GM18870 (cell line): ENCODE data around the gene PCID2.

ENCODE experiments used
- ATAC-seq: cut with Tn5 transposase; IDR thresholded peaks from one replicate; pipeline ENCODE4 v1.9.1; 2021; ENCODE audit warnings: moderate library complexity; ENCODE audit not compliant: unreplicated experiment

PCID2 gene

GRCh38 chr13:113220141-113220598 lies 11.7 kb upstream of the PCID2 start:
- no peak for ATAC-seq

DNA sequence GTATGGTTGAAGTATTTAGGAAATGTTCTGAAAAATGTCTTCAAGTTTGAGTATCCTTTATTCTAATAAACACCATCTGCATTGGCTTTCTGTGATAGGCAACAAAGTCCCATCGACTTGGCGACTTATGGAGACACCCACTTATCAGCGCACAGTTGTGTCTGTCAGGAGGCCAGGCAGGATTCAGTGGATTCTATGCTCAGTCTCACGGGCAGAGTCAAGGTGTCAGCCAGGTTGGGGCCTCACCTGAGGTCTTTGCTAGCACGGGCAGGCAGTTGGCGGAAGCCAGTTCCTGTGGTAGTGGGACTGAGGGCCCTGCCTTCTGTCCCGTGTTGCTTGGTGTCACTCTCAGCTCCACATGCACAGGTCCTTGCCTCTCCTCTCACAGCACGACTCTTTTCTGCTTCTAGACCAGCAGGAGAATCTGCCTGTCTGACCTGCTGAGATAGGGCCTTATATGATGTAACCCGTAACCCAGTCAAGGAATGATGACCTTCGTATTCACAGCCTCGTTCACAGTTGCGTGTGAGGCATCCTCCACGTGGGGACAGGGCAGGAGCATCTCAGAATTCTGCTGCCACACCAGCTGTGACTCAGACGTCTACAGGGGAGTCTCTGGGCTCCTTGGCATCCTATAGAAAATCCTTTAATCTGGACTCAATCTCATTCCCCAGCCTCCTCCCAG lies 10.9 kb upstream of the PCID2 start:
- no peak for ATAC-seq

DNA sequence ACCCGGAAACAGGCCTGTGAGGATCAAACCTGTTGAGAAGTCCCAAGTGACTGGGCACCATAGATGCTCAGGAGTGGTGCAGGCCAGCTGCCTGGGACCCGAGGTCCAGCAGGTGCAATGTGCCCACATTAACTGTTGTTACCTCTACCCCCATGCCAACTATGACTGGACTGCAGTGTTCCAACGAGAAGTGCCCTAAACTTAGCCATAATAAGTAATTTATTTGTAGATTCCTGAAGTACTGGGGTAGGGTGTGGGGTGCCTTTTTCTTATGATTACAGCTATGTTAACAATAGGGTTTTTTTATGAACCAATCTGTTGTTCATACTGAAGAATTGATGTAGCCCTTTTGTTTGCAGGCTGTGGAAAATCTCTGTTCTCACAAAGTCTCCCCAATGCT lies 10.1 kb upstream of the PCID2 start:
- no peak for ATAC-seq

DNA sequence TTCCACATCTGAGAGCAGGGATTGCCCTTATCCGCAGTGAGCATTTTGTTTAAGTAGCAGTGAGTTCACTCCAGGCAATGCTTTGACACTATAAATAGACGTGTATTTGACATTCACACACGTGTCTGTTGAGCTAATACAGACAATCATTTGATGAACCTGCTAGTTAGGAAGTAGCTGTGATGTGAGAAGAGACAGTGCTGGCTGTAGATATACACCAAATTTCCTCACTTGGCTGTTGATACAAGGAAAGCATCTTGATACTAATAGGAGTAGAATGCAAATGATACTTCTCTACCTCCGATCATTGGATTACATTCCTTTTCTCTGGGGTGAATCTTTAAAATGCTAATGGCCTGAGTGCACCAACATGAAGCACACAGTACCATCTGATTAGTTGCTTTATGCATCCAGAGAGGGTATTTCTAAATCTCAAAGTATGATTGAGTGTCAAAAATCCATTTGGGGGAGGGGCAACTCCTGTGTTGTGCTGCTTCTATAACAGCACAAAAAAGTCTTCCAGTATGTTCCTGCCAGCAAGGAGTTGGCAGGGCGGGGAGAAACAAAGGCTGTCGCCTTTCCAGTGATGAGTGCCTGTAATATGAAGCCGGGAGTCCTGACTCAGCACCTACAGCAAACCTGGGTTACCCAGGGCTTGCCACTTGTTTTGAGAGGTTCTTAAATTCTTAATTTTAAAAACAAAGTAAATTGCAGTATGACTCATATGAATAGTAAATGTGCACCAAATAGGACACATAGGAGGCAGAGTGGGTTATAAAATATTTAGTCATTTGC lies 8.0 kb upstream of the PCID2 start:
- no peak for ATAC-seq

GRCh38 chr13:113211774-113212173 lies 3.3 kb upstream of the PCID2 start:
- no peak for ATAC-seq

DNA sequence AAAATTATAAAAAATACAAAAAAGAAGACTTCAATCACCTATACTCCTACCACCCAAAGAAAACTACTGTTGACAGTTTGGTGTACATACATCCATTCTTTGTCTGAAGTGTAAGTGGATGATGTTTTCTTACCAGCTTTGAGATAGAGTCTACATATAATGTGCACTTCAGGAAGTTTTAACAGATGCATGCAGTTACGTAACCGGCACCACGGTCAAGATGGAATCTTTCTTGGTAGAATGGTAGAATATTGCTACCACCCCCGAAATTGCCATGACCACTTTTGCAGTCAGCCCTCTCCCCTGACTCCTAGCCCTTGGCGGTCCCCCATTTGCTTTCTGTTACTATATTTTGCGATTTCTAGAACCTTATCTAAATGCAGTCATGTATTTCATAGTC lies 2.4 kb upstream of the PCID2 start:
- no peak for ATAC-seq

GRCh38 chr13:113209759-113210421 lies 1.4 kb upstream of the PCID2 start:
- ATAC-seq, result peak; percentile 30

DNA sequence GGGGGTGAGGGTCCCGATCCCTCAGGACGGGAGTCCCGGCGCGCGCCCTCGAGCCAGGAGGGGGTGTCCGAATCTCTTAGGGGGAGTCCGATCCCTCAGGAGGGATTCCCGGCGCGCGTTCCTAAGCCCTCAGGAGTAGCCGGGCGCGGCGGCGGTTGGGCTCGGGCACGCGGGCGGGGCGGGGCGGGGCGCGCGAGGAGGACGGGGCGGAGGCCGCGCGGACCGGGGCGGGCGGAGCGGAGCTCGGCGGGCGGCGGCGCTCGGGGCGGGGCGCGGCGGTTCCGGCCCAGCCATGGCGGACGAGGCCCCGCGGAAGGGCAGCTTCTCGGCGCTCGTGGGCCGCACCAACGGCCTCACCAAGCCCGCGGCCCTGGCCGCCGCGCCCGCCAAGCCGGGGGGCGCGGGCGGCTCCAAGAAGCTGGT lies 878 bp upstream of the PCID2 start, which contains the start of gene CUL4A:
CUL4A (plus strand) TSS at position 278 of the 423 bp plus-strand sequence; CDS start at position 293, 15 bp downstream.
- peak; percentile 13 for ATAC-seq

DNA sequence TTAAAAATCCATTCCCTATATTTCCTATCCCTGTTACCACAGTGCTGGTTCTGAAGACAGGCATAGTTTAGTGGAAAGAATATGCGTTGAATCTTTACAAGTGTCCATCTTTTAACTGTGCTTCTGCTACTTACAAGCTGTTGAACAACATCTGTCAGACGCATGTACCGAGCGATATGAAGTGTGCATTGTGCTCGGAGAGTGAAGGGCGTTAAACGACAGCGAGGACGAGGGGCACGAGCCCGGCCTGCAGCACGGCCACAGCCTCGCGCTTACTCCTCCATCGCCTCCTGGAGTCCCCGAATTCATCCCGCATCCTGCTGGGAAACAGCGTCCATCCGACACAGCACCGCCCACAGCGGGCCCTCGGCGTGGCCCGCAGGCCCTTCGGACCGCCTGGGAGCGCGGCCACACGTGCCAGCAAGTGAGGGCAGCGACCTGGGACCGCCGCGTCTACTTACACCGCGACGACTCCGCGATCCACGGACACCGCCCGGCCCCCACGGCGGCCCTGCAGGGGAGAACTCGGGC lies 514 bp downstream of the PCID2 start:
- ATAC-seq, result peak; percentile 17

DNA sequence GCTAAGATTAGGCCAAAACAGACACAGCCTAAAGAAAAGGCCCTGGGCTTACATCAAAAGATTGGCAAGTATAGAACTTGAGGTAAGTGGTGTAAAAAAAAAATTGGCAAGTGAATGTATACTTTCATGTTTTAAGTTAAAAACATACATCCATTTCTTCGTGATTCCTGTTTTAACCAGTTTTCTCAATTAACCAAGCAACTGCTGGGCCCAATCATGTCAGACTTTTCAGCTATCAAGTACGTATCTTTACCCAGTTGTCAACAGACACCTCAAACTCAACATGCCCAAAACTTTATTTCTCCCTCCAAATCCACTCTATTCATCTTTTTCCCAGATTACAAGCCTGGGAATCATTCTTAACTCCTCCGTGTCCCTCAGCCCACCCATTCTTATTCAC lies 1.0 kb downstream of the PCID2 start:
- no peak for ATAC-seq

DNA sequence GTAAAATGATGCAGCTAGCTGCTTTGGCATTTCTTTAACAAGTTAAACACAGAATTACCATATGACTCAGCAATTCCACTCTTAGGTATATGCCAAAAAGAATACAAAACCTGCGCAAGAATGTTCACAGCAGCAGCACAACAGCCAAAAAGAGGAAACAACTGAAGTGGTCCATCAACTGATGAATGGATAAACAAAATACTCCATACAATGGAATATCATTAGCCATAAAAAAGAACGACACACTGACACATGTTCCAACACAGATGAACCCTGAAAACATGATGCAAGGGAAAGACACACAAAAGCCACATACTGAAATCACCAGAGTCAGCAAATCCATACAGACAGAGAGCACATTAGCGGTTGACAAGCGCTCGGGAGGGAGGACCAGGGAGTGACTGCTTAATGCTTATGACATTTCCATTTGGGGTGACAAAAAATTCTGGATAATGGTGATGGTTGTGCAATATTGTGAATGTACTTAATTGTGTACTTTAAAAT lies 3.0 kb downstream of the PCID2 start:
- no peak for ATAC-seq

DNA sequence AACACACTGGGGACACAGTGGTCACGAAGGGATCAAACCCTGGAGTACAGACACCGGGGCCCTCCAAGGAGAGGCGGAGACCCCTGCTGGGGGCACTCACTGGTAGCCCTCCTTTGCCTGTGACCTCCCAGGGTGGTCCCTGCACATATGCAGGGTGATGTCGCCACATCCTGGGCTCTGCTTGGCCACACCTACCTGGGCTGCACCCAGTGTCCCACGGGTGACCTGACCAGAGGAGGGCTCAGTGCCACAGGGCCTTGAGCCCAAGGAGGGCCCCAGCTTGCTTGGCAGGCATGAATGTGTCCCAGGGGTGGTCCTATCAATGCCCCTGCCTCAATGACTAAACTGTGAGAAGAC lies 4.1 kb downstream of the PCID2 start:
- ATAC-seq, result no peak

GRCh38 chr13:113203507-113204377 lies 4.7 kb downstream of the PCID2 start:
- ATAC-seq, result no peak

DNA sequence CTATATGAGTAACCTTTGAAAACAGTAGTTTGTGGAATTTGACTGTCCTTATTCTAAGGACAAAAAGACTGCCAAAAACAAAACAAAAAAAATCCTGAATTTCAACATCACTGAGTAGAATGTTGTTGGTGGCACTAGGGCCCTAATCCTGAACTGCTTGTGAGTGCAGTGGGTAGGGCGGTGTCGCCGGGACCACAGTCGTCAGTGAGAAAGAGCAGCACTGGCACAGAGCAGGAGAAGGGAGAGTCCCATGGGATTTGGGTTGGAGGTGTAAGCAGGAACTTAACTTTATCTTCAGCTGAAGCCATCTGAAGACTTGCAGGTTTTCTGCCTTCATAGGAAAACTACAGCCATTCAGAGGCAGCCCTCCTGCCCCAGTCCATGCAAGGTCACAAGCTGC lies 5.6 kb downstream of the PCID2 start:
- no peak for ATAC-seq

- no peak for ATAC-seq
These were observed 6.7 kb downstream of the PCID2 start for GRCh38 chr13:113201815-113202214.

GRCh38 chr13:113196970-113197737 lies 11.3 kb downstream of the PCID2 start:
- ATAC-seq, result no peak

DNA sequence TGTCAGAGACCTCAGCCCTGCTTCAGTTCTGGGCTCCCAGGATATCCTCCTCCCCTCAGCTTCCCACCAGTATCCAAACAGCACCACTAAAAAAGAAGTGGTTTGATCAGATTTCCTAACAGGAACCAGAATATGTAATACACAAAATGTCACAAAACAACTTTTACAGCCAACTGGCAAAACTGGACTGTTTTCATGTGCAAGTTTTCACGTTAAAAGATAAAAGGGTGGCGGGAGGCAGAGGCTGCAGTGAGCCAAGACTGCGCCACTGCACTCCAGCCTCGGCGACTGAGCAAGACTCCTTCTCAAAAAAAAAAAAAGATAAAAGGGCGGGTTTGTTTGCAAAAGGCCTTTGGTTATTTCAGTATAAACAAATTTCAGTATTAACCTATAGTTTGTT lies 13.1 kb downstream of the PCID2 start:
- no peak for ATAC-seq

GRCh38 chr13:113192902-113193301 lies 15.6 kb downstream of the PCID2 start:
- ATAC-seq, result no peak

- no peak for ATAC-seq
These were observed 16.2 kb downstream of the PCID2 start for GRCh38 chr13:113192279-113192678.

DNA sequence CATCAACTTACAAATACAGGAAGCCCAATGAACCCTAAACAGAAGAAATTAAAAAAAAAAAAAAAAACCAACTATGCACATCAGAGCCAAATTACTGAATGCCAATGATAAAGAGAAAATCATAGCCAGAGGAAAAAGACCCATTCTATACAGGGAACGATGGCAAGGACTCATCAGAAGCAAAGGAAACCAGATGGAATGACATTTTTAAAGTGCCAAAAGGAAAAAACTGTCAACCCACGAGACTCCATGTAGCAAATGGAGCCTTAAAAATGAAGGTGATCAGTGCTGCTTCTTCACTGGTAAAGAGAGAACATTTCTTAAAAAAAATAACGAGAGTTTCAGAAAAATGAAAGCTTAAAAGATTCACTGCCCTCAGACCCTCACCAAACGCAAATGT lies 18.3 kb downstream of the PCID2 start:
- ATAC-seq, result no peak
